ENCODE results near the gene ADIRF.

DNA sequence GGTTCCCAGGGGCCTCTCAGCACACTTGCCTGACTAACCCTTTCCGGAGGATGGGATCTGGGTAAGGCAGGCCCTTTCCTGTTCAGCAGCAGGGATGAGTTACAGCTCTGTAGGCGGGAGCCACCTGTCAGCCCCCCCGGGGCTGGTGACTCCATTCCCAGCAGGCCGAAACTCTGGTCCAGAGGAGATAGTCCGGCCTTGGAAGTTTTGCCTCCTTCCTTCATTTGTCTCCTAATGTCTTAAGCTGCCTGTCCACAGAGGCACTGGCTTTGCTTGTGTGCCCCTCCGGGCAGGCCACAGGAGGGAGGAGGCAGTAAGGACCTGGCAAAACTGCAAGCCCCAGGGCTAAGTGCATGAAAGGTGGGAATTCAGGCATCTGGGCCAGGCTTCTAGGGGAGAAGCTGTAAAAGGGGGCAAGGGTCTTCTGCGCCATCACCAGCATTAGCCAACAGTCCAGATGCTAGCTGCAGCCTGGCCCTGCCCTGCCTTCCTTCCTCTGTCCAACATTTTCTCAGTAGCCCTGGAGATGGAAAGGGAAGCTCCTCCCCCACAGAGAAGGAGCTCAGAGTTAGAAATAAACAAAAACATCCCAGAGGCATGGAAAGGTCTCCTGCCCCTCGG, 1.2 kb downstream of the ADIRF start:
- TF ChIP-seq POLR2A (IDR thresholded peaks at IDR 0.05; ENCODE audit: low read length) (no peak), GATA1 (IDR thresholded peaks at IDR 0.05; ENCODE audit: low read depth, low read length) (no peak)

All from erythroblast (primary cell).